GM10847 (cell line): ENCODE data around the gene CEACAM21.

ENCODE experiments used
- POLR2A ChIP-seq: IDR thresholded peaks from 2 replicates; pipeline ENCODE4 v1.6.1; 2011; ENCODE audit not compliant: insufficient read length; ENCODE audit errors: extremely low read depth

The CEACAM21 gene

DNA sequence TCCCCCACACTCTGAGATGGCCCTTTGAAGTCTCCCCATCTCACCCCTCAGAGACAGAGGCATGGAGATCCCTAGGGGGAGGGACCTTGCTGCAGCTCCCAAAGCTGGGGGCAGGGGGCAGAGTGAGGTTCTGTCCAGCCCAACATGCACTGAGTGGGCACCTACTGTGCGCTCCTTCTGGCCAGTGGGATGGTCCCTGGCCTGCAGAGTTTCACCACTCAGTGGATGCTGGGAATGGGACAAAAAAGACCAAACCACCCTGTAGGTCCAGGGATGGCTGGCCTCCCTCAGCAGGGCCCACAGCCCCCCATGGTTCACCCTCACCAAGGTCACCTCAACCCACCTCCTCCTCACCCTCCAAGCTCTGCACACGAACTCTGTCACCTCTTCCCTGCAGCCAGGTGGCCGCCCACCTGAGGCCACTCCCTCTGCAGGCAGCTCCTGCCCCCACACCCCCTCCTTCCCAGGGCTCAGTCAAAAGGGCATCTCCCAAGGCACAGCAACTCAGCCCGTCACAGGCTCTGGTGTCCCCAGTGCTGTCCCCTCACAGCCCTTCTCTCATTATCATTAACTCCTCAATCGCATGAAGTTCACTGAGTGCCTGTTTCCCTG, 16.1 kb downstream of the CEACAM21 start:
- TF ChIP-seq POLR2A, result no peak

DNA sequence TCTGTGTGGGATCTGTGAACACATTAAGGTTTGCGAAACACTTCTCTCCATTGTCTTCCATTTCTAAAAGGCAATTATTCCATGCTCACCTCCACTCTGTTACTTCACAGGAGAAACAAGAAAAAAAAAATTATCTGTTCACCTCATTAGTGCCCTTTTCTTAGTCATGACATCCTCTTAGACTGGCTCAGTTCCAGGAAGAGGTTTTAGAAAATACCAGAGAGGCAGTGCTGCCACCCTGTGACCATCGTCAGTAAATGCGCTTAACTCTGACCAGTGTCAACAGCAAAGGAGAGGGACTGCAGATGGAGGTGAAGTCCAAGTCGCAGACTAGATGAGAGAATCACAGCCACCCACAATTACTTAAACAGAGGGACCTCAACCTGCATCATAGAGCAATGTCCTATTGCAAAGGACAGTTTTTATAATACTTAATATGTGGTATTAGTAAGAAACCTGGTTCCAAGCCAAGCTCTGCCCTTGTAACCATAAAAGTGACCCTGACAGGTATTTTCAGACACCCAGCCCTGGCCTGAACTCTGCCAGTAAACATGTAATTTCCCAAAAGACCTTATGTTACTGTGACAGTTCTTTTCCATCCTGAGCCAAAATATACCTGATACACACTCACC, 19.4 kb downstream of the CEACAM21 start:
- TF ChIP-seq POLR2A, result no peak

- no peak for TF ChIP-seq POLR2A
Observed at GRCh38 chr19:41595890-41596280, 19.9 kb downstream of the CEACAM21 start.

DNA sequence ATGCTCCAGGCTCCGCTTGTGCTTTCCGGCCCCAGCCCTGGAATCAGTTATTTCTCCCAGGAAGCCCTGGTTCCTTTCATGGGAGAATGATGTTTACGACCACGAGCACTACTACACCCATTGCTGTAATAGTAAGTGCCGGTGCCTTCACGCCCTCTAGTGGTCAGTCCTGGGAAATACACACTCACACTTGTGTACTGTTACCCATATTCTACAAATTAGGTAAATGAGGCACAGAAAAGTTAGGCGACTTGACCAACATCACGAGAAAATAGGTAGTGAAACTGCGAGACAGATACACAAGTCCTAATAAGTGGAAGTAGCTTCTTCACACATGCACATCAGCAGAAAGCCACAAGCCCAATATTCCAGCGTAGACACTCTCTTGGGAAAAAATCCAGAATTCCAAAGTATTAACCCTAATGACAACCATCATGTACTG, 21.7 kb downstream of the CEACAM21 start:
- TF ChIP-seq POLR2A, result no peak

DNA sequence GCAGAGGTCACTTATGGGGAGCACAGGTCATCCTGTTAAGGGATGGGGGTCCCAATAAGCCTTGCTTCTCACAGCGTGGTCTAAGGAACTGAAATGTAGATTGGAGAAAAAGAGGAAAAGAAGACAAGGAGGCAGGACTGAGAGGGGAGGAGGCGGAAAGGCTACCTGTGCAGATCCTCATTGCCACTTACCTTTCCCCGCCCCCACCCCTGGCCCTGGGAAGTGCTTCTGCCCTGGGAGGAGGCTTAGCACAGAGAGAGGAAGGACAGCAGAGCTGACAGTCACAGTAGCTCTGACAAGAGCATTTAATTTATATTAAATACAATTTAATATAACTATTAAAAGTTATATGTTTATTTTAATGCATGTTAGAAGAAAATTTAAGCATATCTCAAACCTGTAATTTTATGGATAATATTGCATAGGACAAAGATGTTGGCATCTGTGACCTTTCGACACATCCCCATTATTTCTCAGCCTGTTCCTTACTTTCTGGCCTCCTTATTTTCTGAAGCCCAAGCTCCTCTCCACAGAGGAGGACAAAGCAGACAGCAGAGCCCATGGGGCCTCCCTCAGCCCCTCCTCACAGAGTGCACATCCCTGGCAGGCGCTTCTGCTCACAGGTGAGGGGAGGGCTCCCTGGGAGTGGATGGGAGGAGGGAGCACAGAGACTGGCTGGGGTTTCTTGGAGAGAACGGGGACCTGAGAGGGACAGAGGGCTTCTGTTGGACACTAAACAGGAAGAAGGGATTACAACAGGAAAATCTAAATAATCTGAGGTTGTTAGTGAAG, 23.4 kb downstream of the CEACAM21 start:
- TF ChIP-seq POLR2A, result no peak

DNA sequence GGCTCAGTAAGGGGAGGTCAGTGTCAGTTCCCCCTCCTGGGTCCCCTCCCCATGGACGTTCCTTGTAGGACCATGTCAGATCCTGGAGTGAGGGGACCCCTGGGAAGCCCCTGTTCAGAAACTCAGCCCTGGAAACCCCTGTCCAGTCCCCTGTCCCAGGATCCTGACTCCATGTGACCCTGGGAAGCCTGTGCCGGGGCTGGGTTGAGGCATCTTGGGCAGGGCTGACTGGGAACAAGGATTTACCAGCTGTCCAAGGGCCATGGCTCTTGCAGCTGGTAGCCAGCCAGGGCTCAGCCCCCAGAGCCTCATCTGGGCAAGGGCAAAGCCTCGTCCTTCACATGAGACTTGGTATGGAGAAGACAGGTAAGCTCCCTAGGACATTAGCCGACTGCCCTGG, 25.8 kb downstream of the CEACAM21 start:
- TF ChIP-seq POLR2A, result no peak

GRCh38 chr19:41604831-41605230, 28.9 kb downstream of the CEACAM21 start:
- TF ChIP-seq POLR2A, result no peak

GRCh38 chr19:41606215-41606837, 30.4 kb downstream of the CEACAM21 start:
- TF ChIP-seq POLR2A, result no peak

GRCh38 chr19:41607668-41608067, 31.7 kb downstream of the CEACAM21 start:
- TF ChIP-seq POLR2A, result no peak

GRCh38 chr19:41610789-41611188, 34.8 kb downstream of the CEACAM21 start:
- no peak for TF ChIP-seq POLR2A

DNA sequence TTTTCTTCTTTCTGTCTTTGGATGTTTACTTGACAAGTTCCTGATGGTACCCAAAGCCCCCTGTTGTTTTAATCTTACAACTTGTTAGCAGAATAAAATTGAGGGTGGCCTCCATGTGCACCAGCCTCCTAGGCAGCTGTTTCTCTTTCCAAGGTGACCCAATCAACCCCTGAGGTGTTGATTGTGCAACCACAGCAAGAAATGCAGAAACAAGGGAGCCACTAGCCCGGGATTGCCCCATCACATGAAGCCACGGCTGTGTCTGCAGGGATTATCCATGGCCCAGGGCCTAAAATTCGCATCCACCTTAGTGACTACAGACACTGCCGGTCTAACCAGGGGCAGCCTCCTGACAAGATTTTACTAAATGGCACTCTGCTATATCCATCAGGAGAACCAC, 36.5 kb downstream of the CEACAM21 start:
- TF ChIP-seq POLR2A, result no peak

GRCh38 chr19:41615207-41615606, 39.2 kb downstream of the CEACAM21 start:
- no peak for TF ChIP-seq POLR2A

GRCh38 chr19:41616792-41617621, 41.0 kb downstream of the CEACAM21 start:
- TF ChIP-seq POLR2A, result no peak

- TF ChIP-seq POLR2A, result no peak
Observed at GRCh38 chr19:41617941-41618730, 42.2 kb downstream of the CEACAM21 start.
